GM18951 (cell line): ENCODE measurements around the gene TEAD1.

Experiments
- POLR2A ChIP-seq: IDR thresholded peaks from 4 replicates; pipeline ENCODE4 v1.6.1; 2011; ENCODE audit warnings: mild to moderate bottlenecking; ENCODE audit not compliant: insufficient read length, insufficient read depth; ENCODE audit errors: extremely low read depth
- in situ Hi-C: fragments of 300-500 bp; cut with MboI; formaldehyde crosslinking; loops from one replicate; pipeline ENCODE4 v1.12.0; 2022; ENCODE audit warnings: low sequenced_read_pairs, mixed read lengths, inconsistent platforms; ENCODE audit not compliant: unreplicated experiment

Gene TEAD1

GRCh38 chr11:12798609-12799011, 124.4 kb downstream of the TEAD1 start:
- in situ Hi-C loops = no loop called here
- TF ChIP-seq POLR2A = no peak

- in situ Hi-C loops = no loop called here
- TF ChIP-seq POLR2A = no peak
These were observed 125.2 kb downstream of the TEAD1 start for GRCh38 chr11:12799334-12799835.

GRCh38 chr11:12800032-12800671, 125.9 kb downstream of the TEAD1 start:
- TF ChIP-seq POLR2A = no peak
- in situ Hi-C loops = no loop called here

- no peak for TF ChIP-seq POLR2A
- in situ Hi-C loops = no loop called here
These were observed 126.7 kb downstream of the TEAD1 start for GRCh38 chr11:12800871-12801270.

GRCh38 chr11:12801976-12802375, 127.8 kb downstream of the TEAD1 start:
- TF ChIP-seq POLR2A = no peak
- in situ Hi-C loops = no loop called here

GRCh38 chr11:12802418-12803085, 128.3 kb downstream of the TEAD1 start:
- in situ Hi-C loops = no loop called here
- no peak for TF ChIP-seq POLR2A

GRCh38 chr11:12803086-12803826, 129.0 kb downstream of the TEAD1 start:
- in situ Hi-C loops = no loop called here
- TF ChIP-seq POLR2A = no peak

GRCh38 chr11:12806113-12806512, 131.9 kb downstream of the TEAD1 start:
- in situ Hi-C loops = no loop called here

GRCh38 chr11:12807621-12808020, 133.4 kb downstream of the TEAD1 start:
- in situ Hi-C loops = no loop called here
- no peak for TF ChIP-seq POLR2A

More at GRCh38 chr11:12806113-12806512, 131.9 kb downstream of the TEAD1 start:
- no peak for TF ChIP-seq POLR2A

- no peak for TF ChIP-seq POLR2A
- in situ Hi-C loops = no loop called here
These were observed 134.3 kb downstream of the TEAD1 start for GRCh38 chr11:12808519-12808918.

- in situ Hi-C loops = no loop called here
- TF ChIP-seq POLR2A = no peak
These were observed 135.1 kb downstream of the TEAD1 start for GRCh38 chr11:12809364-12809763.

GRCh38 chr11:12809864-12810567, 135.8 kb downstream of the TEAD1 start:
- TF ChIP-seq POLR2A = no peak
- in situ Hi-C loops = no loop called here

- TF ChIP-seq POLR2A = no peak
- in situ Hi-C loops = no loop called here
These were observed 136.3 kb downstream of the TEAD1 start for GRCh38 chr11:12810568-12810894.
